HuH-7.5 (cell line): Measurements from ENCODE around the gene COBL.

Experiments used
- DNase-seq: peaks from one replicate; pipeline ENCODE4 v3.0.0; 2011; ENCODE audit warnings: low spot score

COBL gene

GRCh38 chr7:51073171-51073570, 243.4 kb downstream of the COBL start:
- DNase-seq: no peak

- no peak for DNase-seq
Observed at GRCh38 chr7:51072281-51072680, 244.3 kb downstream of the COBL start.

GRCh38 chr7:51071427-51071826, 245.2 kb downstream of the COBL start:
- no peak for DNase-seq

- DNase-seq: no peak
Observed at GRCh38 chr7:51070151-51070550, 246.5 kb downstream of the COBL start.

GRCh38 chr7:51069411-51070083, 247.1 kb downstream of the COBL start:
- no peak for DNase-seq

GRCh38 chr7:51068401-51068800, 248.2 kb downstream of the COBL start:
- DNase-seq: no peak

- DNase-seq: peak; percentile 60
Observed at GRCh38 chr7:51067757-51068156, 248.9 kb downstream of the COBL start.

GRCh38 chr7:51067258-51067657, 249.4 kb downstream of the COBL start:
- DNase-seq: no peak

GRCh38 chr7:51066405-51066882, 250.2 kb downstream of the COBL start:
- peak; percentile 43 for DNase-seq

- no peak for DNase-seq
Observed at GRCh38 chr7:51065766-51066165, 250.8 kb downstream of the COBL start.

- DNase-seq: no peak
Observed at GRCh38 chr7:51064688-51065087, 251.9 kb downstream of the COBL start.

GRCh38 chr7:51062222-51062987, 254.2 kb downstream of the COBL start:
- DNase-seq: no peak

- no peak for DNase-seq
Observed at GRCh38 chr7:51060536-51060935, 256.1 kb downstream of the COBL start.

- DNase-seq: no peak
Observed at GRCh38 chr7:51059504-51060142, 257.0 kb downstream of the COBL start.

- no peak for DNase-seq
Observed at GRCh38 chr7:51058764-51059163, 257.8 kb downstream of the COBL start.

- DNase-seq: no peak
Observed at GRCh38 chr7:51055039-51055840, 261.4 kb downstream of the COBL start.

GRCh38 chr7:51054231-51054630, 262.4 kb downstream of the COBL start:
- no peak for DNase-seq

- no peak for DNase-seq
Observed at GRCh38 chr7:51053160-51053925, 263.3 kb downstream of the COBL start.

GRCh38 chr7:51046482-51046881, 270.1 kb downstream of the COBL start:
- DNase-seq: no peak

- DNase-seq: no peak
Observed at GRCh38 chr7:51046103-51046466, 270.5 kb downstream of the COBL start.

GRCh38 chr7:51045319-51046102, 271.1 kb downstream of the COBL start:
- DNase-seq: peak; percentile 25
